GM21381 (cell line): ENCODE results near the gene CRADD.

Experiments used
- ATAC-seq: cut with Tn5 transposase; IDR thresholded peaks from one replicate; pipeline ENCODE4 v1.9.1; 2021; ENCODE audit warnings: mild to moderate bottlenecking, moderate library complexity; ENCODE audit not compliant: unreplicated experiment

Gene CRADD

GRCh38 chr12:93734784-93735183 is 57.6 kb downstream of the CRADD start:
- no peak for ATAC-seq

GRCh38 chr12:93736640-93737178 is 59.5 kb downstream of the CRADD start:
- no peak for ATAC-seq

- ATAC-seq: no peak
These were observed 60.5 kb downstream of the CRADD start for GRCh38 chr12:93737457-93738198.

- ATAC-seq: no peak
These were observed 61.3 kb downstream of the CRADD start for GRCh38 chr12:93738199-93739058.

GRCh38 chr12:93740751-93741150 is 63.6 kb downstream of the CRADD start:
- ATAC-seq: no peak

- ATAC-seq: peak; percentile 15
These were observed 64.5 kb downstream of the CRADD start for GRCh38 chr12:93741659-93742109.

- peak; percentile 83 for ATAC-seq
These were observed 65.1 kb downstream of the CRADD start for GRCh38 chr12:93742110-93742934.

- ATAC-seq: no peak
These were observed 66.2 kb downstream of the CRADD start for GRCh38 chr12:93743229-93743998.

GRCh38 chr12:93743999-93744689 is 67.0 kb downstream of the CRADD start:
- no peak for ATAC-seq

- no peak for ATAC-seq
These were observed 68.1 kb downstream of the CRADD start for GRCh38 chr12:93745286-93745685.

- no peak for ATAC-seq
These were observed 69.5 kb downstream of the CRADD start for GRCh38 chr12:93746572-93747168.

GRCh38 chr12:93748672-93749383 is 71.7 kb downstream of the CRADD start:
- no peak for ATAC-seq

GRCh38 chr12:93749515-93749914 is 72.3 kb downstream of the CRADD start:
- no peak for ATAC-seq

- ATAC-seq: no peak
These were observed 72.9 kb downstream of the CRADD start for GRCh38 chr12:93750056-93750455.

GRCh38 chr12:93751864-93752610 is 74.9 kb downstream of the CRADD start:
- ATAC-seq: no peak

GRCh38 chr12:93753285-93753684 is 76.1 kb downstream of the CRADD start:
- no peak for ATAC-seq

- ATAC-seq: no peak
These were observed 76.8 kb downstream of the CRADD start for GRCh38 chr12:93753838-93754429.
